ENCODE results near the gene HYOU1.
"Not testable (repeated sequence)": the region's sequence is repeated elsewhere in the genome, so short reads cannot be mapped to it uniquely, and the experiment has no call there.

The HYOU1 gene

DNA sequence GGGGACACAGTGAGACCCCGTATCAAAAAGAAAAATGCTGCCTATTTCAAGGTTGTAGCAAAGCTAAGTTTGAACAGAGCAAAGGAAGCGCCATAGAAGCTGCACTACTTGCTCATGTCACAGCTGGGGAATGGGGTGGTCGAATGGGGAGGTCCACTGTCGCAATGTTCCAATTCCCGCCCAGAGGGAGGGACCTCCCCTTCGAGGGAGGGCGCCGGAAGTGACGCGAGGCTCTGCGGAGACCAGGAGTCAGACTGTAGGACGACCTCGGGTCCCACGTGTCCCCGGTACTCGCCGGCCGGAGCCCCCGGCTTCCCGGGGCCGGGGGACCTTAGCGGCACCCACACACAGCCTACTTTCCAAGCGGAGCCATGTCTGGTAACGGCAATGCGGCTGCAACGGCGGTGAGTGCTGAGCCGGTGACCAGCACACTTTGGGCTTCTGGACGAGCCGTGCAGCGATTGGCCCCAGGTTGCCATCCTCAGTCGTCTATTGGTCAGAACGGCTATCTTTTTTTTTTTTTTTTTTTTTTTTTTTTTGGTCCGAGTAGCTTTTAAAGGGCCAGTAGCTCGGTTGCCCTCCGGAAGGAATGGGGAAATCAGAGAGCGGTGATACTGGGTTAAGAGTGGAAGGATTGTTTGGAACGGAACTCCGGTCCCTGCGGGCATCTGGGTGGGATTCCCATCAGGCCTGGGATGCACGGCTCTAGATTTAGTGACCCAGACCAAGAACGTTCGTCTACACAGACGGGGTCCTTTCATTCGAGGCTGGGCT is 27.8 kb upstream of the HYOU1 start, which contains the start of gene HMBS:
Gene HMBS, plus strand, starts transcription at position 219 of the 774 bp plus-strand sequence. Its CDS starts 153 bp downstream, at position 372.
- DNase-seq (ENCODE audit: low spot score): peak; percentile 92

- DNase-seq (ENCODE audit: low spot score): no peak
Observed at GRCh38 chr11:119081682-119082260, 24.8 kb upstream of the HYOU1 start.

DNA sequence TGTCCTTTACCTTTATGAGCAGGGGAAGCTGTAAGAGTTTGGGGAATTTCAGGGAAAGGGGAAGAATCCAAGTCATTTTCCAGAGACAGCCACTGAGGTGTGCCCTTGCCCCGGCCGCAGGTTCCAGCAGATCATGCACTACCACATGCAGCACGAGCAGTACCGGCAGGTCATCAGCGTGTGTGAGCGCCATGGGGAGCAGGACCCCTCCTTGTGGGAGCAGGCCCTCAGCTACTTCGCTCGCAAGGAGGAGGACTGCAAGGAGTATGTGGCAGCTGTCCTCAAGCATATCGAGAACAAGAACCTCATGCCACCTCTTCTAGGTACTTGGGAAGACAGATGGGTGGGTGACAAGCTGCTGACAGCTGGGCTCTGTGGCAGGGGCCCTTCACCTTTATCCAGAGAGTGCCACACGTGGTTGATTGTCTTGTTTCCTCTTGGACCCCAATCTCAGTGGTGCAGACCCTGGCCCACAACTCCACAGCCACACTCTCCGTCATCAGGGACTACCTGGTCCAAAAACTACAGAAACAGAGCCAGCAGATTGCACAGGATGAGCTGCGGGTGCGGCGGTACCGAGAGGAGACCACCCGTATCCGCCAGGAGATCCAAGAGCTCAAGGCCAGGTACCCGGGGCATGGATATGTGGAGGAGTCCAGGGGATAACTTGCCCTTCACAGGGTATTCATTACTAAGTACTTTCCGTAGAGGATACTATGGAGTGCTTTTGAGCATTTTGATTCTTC is 21.8 kb upstream of the HYOU1 start:
- DNase-seq (ENCODE audit: low spot score): no peak

GRCh38 chr11:119077839-119078238 is 20.8 kb upstream of the HYOU1 start:
- DNase-seq (ENCODE audit: low spot score): no peak

DNA sequence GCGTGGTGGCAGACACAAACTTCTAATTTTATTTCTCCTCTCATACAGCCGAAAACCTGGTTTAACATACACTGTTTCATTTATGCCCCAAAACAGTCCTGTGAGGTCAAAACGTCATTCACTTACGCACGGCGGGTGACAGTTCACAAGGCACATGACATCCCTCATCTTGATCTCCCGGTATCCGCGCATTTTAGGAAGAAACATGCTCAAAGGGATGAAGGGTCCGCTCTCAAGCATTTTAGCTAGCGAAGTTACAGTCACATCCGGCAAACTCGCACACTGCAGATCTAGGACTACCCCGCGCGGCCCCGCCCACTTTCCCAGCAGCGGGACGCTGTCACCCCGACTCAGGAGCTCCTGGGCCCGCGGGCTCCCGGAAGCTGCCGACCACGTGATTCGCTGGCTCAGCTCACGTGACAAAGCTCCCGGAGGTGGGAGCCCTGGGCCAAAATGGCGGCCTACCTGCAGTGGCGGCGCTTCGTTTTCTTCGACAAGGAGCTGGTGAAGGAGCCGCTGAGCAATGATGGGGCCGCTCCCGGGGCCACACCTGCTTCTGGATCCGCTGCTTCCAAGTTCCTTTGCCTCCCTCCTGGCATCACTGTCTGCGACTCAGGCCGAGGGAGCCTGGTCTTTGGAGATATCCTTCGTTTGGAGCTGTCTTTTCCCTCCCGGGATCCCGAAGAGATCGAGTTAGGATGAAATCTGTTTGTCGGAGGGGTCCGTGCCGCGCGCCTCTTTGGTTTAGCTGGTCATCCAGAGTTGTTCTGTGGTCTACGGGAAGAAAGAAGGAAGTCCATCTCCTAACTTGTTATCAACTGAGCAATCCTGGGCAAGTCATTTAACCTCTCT is 10.6 kb upstream of the HYOU1 start, which contains the start of gene VPS11:
Gene VPS11, plus strand, starts transcription at position 448 of the 852 bp plus-strand sequence. Its CDS starts 6 bp downstream, at position 454.
- DNase-seq (ENCODE audit: low spot score): peak; percentile 98

DNA sequence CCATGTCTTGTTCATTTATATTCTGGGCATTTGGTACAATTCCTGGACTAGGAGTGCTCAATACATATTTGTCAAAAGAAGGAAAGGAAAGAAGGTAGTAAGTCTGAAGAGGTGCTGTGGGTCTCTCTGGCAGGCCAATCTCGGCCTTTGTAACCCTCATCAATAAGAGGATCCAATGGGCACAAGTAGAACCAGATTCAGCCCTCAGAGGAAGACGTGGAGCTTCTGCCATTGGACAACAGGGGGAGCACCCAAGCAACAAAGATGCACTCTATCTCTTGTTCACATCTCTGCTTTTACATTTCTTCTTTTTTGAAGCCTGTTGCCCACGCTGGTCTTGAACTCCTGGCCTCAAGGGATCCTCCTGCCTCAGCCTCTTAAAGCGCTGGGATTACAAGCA is 8.4 kb upstream of the HYOU1 start:
- DNase-seq (ENCODE audit: low spot score): peak; percentile 25

DNA sequence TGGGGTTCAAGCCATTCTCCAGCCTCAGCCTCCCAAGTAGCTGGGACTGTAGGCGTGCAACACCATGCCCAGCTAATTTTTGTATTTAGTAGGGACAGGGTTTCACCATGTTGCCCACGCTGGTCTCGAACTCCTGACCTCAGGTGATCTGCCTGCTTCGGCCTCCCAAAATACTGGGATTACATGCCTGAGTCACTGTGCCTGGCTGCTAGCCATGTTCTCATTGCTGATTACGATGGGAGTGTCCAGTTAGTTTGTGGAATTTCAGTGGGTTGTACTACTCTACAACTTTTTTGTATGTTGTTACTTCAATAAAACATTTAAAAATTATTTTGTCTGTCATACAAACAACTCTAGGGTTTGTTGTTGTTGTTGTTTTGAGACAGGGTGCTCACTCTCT is 5.8 kb upstream of the HYOU1 start:
- DNase-seq (ENCODE audit: low spot score): peak; percentile 59

DNA sequence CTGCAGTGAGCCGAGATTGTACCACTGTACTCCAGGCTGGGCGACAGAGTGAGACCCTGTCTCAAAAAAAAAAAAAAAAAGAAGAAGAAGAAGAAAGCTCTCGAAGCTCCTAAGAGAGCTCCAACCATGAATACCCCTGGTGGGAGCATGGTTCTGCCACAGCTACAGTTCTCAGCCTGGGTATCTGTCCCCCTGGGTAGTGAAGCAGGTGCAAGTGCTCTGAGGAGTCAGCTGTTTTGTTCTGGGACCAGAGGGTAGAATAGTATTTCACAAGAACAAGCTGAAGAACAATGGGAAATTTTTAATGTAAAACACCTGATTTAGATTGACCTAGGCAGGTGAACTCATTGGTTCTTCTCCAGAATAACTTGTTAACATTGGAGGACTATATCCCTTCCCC is 4.3 kb upstream of the HYOU1 start:
- DNase-seq (ENCODE audit: low spot score): no peak

DNA sequence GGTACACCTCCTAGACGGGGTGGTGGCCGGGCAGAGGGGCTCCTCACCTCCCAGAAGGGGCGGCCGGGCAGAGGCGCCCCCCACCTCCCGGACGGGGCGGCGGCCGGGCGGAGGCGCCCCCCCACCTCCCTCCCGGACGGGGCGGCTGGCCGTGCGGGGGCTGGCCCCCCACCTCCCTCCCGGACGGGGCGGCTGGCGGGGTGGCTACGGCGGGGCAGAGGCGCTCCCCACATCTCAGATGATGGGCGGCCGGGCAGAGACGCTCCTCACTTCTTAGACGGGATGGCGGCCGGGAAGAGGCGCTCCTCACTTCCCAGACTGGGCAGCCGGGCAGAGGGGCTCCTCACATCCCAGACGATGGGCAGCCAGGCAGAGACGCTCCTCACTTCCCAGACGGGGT is 2.1 kb upstream of the HYOU1 start:
- DNase-seq (ENCODE audit: low spot score): not testable (repeated sequence)

DNA sequence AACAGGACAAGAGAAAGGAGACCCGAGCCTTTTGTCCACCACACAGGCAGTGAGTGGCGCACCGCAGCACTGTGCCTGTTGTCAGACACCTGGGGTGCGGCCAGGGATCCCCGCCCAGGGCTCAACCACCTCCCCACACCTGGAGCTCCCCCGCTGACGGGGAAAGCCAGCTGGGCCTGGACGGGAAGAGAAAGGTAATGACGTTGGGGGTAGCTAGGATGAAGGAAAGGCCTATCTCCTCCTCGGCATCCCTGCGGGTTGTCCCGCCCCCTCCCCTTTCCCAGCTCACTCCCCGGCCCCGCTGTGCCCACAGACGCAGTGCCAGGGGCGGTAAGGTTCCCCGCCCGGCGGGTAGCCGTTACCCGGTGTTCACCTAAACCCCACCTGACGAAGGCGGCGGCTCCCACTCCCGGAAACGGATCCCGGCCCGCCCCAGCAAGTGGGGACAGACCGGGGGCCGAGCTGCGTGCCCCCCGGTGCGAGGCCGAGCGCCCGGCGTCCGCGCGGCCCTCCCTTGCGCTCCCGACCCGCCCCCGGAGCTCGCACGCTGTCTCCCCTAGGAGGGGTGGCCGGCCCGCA is 495 bp downstream of the HYOU1 start:
- no peak for DNase-seq (ENCODE audit: low spot score)

- DNase-seq (ENCODE audit: low spot score): peak; percentile 41
Observed at GRCh38 chr11:119055901-119056300, 1.1 kb downstream of the HYOU1 start.

- DNase-seq (ENCODE audit: low spot score): no peak
Observed at GRCh38 chr11:119054418-119054817, 2.6 kb downstream of the HYOU1 start.

DNA sequence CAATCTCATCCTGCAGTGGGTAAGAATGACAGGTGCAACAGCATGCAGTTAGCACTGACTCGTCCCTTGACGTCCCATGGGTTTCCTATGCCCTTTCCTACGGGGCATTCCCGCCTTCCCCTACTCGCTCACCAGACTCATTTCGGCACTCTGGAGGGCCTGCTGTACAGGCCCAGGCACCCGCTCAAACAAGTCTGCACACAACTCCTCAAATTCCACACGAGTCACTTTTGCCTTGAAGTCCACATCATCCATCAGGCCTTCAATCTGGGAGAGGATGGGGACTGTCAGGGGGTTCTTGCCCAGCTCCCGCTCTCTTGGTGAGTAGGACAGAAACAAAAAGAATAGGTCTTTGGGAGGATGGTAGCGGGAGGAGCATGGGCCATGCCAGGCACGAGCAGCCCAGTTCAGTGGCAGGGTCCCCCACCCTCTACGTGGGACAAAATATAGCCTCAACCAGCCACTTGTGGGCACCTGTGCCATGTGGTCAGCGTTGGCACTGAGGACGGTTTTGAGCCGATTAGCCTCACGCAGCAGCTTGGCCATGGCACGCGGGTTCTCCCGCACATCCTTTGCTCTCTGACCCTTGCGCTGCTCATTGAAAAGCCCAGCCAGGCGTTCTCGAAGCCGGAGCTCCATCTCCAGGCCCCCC is 4.7 kb downstream of the HYOU1 start:
- no peak for DNase-seq (ENCODE audit: low spot score)

GRCh38 chr11:119051440-119052162 is 5.4 kb downstream of the HYOU1 start:
- DNase-seq (ENCODE audit: low spot score): no peak

DNA sequence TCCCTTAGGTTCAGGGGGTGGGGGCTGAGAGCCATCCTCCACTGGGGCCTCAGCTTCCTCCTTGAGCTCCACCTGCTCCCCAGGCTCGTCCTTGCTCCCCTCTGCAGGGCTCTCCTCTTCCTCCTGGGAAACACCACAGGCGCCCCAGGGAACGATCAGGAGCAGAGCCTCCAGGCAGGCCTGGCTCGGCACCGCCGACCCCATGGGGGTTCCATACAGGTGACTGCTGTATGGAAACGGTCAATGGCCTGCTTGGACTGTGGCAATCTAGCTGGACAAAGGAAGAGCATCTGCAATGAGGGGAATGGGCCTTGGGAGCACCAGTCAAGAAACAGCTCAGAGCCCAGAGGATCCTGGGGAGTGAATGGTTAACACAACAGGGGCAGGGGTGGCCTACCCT is 7.9 kb downstream of the HYOU1 start:
- DNase-seq (ENCODE audit: low spot score): no peak

GRCh38 chr11:119048644-119049043 is 8.4 kb downstream of the HYOU1 start:
- no peak for DNase-seq (ENCODE audit: low spot score)

DNA sequence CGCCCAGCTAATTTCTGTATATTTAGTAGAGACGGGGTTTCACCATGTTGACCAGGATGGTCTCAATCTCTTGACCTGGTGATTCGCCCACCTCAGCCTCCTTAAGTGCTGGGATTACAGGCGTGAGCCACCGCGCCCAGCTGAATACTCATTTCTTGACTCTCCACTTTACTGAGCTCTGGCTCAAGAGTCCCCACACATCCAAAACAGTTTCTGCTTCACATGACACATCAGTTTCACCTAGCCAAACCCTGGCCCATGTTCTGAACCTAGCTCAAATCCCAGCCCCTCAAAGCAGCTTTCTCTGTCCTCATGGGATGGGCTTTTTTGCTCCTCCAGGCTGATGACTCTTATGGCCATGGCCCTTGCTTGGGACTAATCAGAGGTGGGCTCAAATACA is 9.8 kb downstream of the HYOU1 start:
- no peak for DNase-seq (ENCODE audit: low spot score)

GRCh38 chr11:119046489-119046888 is 10.5 kb downstream of the HYOU1 start:
- no peak for DNase-seq (ENCODE audit: low spot score)

DNA sequence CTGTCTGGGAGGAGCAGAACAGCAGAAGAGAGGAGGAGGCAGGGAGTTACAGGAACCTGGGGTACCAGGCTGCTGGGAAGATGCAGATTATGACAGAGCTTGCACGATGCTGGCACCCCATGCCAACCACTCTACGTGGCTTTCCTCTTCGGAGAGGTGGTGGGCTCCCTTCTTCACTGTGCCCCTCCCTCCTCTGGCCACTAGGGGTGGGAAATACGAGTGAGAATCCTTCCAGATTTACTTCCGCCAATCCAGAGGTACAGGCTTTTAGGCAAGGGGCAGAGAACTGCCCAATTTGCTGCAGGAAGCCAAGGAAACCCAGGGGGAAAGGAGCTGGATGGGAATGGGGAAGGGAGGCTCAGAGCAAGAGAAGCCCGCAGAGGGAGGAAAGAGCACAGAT is 12.3 kb downstream of the HYOU1 start:
- DNase-seq (ENCODE audit: low spot score): no peak

GRCh38 chr11:119042927-119043326 is 14.1 kb downstream of the HYOU1 start:
- DNase-seq (ENCODE audit: low spot score): no peak

All from AG08396 (cell line).